ENCODE data around the gene CCDC170.

The CCDC170 gene

DNA sequence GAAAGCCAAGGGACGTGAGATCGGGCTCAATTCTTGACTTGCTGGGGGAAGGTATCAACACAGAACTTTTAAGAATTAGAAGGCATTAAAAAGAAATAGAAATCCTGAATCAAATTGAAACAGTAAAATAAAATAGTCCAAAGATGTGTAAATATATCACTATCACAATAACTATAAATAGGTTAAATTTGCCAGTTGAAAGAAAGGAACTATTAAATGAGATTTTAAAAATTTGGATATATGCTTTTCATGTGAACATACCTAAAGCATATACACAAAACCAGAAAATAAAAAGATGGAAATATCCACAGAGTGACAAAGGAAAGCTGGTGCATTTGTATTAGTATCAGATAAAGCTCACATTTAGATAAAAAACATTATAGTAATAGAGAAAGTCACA lies 161.3 kb downstream of the CCDC170 start:
- no peak for DNase-seq (ENCODE audit: insufficient read length, low spot score)
- no peak for FAIRE-seq
- no peak for TF ChIP-seq POLR2A (IDR thresholded peaks at IDR 0.05; ENCODE audit: low read depth, low read length)

DNA sequence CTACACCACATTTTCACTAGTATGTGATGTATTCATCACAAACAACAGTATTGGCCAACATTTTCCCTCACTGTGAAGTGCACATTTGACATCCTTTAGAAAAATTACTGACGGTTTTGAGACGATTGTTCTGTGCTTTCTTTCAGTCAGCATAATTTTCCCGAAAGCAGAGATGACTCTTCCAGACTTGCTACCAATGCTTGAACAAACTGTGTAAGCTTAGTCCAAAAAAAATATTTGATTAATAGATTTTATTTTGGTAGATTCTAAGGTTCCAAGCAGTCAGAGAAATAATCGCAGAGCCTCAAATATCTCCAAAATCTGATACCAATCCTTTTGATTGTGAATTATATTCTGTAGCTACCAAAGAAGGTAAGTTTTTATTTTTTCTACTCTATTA lies 162.6 kb downstream of the CCDC170 start:
- no peak for TF ChIP-seq POLR2A (IDR thresholded peaks at IDR 0.05; ENCODE audit: low read depth, low read length)
- FAIRE-seq (no peak), DNase-seq (ENCODE audit: insufficient read length, low spot score) (no peak)

DNA sequence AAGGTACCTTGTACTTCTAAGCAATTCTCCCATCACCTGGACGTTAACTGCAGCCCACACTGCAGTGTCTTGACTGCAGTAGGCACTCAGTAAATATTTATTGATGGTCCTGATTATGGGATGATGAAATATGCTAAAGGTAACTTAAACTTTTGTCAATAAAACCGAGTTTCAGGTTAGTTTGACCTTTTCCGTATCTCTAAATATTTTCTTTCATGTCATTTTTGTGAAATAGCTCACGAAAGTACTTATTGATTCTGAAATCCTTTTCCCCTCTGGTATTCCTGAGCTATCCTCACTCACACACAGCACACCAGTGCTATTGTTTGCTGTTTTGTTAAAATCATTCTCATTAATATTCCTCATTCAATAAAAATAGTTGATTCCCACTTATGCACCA lies 164.3 kb downstream of the CCDC170 start:
- DNase-seq (ENCODE audit: insufficient read length, low spot score), result no peak
- FAIRE-seq, result no peak
- no peak for TF ChIP-seq POLR2A (IDR thresholded peaks at IDR 0.05; ENCODE audit: low read depth, low read length)

DNA sequence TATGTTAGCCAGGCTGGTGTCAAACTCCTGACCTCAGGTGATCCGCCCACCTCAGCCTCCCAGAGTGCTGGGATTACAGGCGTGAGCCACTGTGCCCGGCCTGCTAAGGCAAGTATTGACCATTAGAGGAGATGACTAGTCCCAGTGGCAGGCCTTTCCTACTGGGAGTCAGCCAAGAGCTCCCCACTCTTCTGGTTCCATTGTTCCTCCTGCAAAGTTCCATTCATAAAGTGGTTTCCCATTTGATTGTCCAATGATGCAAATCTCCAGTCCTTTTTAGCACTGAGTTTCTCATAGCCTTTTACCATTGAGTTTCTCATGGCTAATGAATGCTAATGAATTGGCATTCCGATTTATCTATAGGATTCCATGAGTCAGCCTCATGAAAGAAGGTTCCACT lies 165.4 kb downstream of the CCDC170 start:
- FAIRE-seq, result no peak
- TF ChIP-seq POLR2A (IDR thresholded peaks at IDR 0.05; ENCODE audit: low read depth, low read length), result no peak

DNA sequence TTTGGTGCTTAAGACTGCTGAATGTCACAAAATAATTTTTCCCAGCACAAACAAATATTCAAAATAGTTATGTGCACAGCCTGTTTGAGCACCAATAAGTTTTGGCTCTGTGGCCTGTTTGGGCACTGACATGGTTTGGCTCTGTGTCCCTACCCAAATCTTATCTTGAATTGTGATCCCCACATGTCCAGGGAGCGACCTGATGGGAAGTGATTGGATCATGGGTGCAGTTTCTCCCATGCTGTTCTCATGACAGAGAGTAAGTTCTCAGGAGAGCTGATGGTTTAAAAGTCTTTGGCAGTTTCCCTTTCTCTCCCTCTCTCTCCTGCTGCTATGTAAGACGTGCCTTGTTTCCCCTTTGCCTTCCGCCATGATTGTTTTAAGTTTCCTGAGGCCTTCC lies 167.7 kb downstream of the CCDC170 start:
- no peak for TF ChIP-seq POLR2A (IDR thresholded peaks at IDR 0.05; ENCODE audit: low read depth, low read length)
- no peak for FAIRE-seq
- no peak for DNase-seq (ENCODE audit: insufficient read length, low spot score)

More for the DNA sequence above, 165.4 kb downstream of the CCDC170 start:
- no peak for DNase-seq (ENCODE audit: insufficient read length, low spot score)

DNA sequence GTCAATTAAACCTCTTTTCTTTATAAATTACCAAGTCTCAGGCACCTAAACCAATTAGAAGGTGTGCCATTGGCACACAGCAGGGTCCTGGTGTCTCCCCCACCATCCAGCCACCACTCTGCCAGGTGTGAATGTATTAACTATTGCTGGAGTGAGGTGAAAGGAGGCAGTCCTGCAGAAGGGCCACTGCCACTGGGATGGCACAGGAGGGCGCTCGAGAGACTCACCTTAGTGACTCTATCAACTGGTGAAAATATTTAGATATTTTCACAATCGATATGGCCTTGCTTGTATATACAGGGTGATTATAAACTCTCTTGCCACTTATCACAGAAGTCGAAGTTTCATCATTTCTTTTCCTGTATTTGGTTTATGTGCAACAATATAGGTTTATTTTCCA lies 168.1 kb downstream of the CCDC170 start:
- DNase-seq (ENCODE audit: insufficient read length, low spot score), result no peak
- no peak for TF ChIP-seq POLR2A (IDR thresholded peaks at IDR 0.05; ENCODE audit: low read depth, low read length)
- no peak for FAIRE-seq

DNA sequence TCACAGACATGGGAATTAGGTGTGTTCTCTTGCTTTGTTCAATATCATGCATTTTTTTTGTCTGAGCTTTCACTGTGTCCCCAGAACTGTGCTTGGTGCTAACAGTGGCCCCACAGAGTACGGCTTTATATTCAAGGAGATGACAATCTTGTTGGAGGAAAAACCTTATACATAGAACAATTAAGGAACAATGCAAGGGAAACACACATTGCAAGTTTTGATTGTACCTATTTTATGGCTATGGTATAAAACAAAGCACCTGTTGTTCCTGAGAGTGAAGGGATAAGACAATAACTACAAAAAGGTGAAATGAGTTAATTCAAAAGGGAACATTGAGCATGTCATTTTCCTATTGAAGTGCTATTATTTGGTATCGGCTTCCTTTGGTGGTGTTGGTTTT lies 169.7 kb downstream of the CCDC170 start:
- no peak for TF ChIP-seq POLR2A (IDR thresholded peaks at IDR 0.05; ENCODE audit: low read depth, low read length)
- no peak for FAIRE-seq

DNA sequence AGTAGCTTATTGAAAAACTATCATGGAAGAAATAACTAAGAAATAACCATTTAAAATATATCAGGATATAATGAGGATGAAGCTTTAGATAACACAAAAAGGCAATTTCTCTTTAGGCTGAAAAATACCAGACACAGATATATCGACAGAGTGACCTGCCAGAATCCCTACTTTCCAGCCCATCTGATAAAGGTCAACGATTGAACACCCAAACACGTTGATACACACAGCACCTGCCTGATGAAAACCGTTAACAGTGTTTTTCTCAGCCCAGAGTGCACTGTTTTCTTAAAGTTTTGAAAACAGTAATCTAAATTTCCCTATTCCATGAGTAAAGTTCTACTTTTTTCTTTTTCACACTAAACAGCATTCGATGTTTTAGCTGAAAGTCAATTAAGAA lies 170.6 kb downstream of the CCDC170 start:
- TF ChIP-seq POLR2A (IDR thresholded peaks at IDR 0.05; ENCODE audit: low read depth, low read length), result no peak
- no peak for DNase-seq (ENCODE audit: insufficient read length, low spot score)
- FAIRE-seq, result no peak

More for the DNA sequence above, 169.7 kb downstream of the CCDC170 start:
- no peak for DNase-seq (ENCODE audit: insufficient read length, low spot score)

DNA sequence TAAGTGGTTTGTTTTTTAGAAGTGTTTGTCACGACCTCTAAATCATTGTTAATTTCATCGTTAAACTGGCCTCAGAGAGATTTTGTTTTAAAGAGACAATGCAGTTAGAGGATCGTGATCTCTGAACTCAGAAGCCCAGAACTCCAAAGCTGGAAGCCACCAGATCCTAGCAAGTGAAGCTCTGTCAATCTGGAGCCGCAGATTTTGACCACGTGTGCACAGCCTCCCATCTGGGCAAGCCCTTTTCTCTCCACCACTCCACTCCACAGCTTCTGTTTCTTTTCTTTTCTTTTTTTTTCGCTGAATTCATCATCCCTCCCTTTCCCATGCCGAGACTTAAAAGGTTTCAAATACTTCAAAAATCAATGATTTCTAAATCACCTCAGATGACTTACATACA lies 171.5 kb downstream of the CCDC170 start:
- no peak for DNase-seq (ENCODE audit: insufficient read length, low spot score)
- TF ChIP-seq POLR2A (IDR thresholded peaks at IDR 0.05; ENCODE audit: low read depth, low read length), result no peak
- FAIRE-seq, result no peak

DNA sequence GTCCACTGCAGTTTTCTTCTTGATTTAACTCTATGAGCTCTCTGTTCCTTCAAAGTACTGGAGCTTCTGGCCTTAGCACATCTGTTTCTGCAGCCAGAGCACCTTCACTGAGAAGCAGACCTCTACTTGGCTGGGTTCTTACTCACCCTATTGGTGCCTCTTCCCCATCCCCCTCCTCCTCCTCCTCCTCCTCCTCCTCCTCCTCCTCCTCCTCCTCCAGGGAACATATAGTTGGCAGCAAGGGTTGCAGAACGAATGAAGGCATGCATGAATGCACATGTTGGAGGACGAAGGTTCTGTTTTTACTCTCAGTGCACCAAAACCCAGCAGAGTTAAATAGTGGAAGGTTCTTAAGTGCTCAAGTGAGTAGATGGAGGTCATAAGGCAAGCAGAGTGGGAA lies 172.7 kb downstream of the CCDC170 start:
- no peak for DNase-seq (ENCODE audit: insufficient read length, low spot score)
- FAIRE-seq, result no peak
- no peak for TF ChIP-seq POLR2A (IDR thresholded peaks at IDR 0.05; ENCODE audit: low read depth, low read length)

DNA sequence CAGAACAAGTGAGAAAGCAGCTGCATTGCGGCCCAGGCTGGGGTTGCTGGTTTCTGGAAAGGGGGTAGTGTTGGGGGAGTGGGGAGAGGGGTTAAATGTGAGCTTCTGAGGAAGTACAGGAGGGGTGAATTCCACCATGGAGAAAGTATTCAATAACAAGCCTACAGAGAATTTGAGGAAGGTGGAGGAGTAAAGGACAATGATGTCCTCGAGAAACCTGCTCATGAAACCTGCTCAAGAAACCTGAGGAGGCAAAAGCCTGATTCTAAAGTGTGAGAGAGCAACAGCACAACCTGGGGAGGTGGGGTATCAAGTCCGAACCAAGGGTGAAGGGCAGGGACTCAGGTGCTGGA lies 175.4 kb downstream of the CCDC170 start:
- DNase-seq (ENCODE audit: insufficient read length, low spot score), result no peak
- FAIRE-seq, result no peak
- TF ChIP-seq POLR2A (IDR thresholded peaks at IDR 0.05; ENCODE audit: low read depth, low read length), result no peak

DNA sequence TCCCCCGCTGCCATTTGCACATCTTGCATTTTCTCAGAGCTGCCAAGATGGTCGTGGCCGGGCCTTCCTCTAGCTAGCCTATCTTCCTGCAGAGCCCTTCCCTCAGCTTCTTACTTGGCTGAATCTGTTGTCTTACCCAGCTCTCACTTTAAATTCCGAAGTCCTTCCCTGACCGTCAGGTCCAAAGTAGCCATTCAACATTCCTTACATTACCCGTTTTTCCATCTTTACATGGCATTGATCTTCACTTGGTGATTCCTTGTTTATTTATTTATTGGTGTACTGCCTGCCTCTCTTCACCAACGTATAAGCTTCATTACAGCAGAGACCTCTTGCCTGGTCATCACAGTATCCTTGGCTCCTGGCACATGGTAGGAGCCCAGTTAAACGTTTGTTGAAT lies 176.3 kb downstream of the CCDC170 start:
- TF ChIP-seq POLR2A (IDR thresholded peaks at IDR 0.05; ENCODE audit: low read depth, low read length), result no peak
- FAIRE-seq (no peak), DNase-seq (ENCODE audit: insufficient read length, low spot score) (no peak)
